ELR (cell line): Measurements from ENCODE around the gene PSKH1.

Source experiments
- DNase-seq: peaks from one replicate; pipeline ENCODE4 v3.0.0-alpha.2; 2015; ENCODE audit warnings: low read depth

The PSKH1 gene

GRCh38 chr16:67865318-67865717, 27.7 kb upstream of the PSKH1 start:
- peak; percentile 72 for DNase-seq

GRCh38 chr16:67868290-67868689, 24.8 kb upstream of the PSKH1 start:
- DNase-seq = no peak

DNA sequence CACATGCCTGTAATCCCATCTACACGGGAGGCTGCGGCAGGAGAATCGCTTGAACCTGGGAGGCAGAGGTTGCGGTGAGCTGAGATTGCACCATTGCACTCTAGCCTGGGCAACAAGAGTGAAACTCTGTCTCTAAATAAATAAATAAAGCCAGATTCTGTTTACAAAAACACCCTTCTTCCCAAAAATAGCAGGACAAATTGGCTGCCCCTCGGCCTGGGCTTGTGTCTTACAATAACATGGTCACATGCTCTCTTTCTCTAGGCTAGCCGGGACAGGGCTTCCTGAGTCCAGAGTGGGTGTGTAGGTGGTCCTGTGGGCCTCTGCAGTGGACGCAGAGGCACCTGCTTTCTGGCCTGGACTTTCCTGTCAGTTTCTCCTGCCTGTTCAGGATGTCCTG, 23.4 kb upstream of the PSKH1 start:
- DNase-seq = no peak

DNA sequence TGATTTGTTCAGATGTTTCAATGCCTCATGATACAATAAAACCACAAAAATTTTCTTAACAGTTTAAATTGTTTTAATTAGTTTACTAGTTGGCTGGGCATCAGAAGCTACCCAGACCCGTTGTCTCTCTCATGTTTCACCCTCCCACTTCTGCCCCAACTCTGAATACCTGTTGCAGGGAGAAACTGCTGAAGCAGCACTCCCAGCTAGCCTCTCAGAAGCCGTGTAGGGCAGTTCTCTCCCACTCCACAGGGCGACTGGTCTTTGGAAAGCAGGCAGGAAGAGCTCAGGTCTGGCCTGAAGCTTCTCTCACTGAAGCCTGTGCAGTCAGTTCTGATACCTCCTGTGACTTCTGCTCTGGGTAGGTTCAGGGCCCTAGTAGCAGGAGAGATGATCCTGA, 21.8 kb upstream of the PSKH1 start:
- no peak for DNase-seq

- no peak for DNase-seq
These were observed 20.9 kb upstream of the PSKH1 start for GRCh38 chr16:67872131-67872630.

GRCh38 chr16:67872631-67873434, 20.2 kb upstream of the PSKH1 start, which contains the start of gene EDC4:
Gene EDC4 (plus strand): TSS chr16:67873052. CDS start chr16:67873262, 210 bp downstream.
- DNase-seq = peak; percentile 90

- peak; percentile 40 for DNase-seq
These were observed 19.4 kb upstream of the PSKH1 start for GRCh38 chr16:67873435-67874370.

- DNase-seq = no peak
These were observed 18.7 kb upstream of the PSKH1 start for GRCh38 chr16:67874372-67874771.

GRCh38 chr16:67877064-67877463, 16.0 kb upstream of the PSKH1 start:
- no peak for DNase-seq

DNA sequence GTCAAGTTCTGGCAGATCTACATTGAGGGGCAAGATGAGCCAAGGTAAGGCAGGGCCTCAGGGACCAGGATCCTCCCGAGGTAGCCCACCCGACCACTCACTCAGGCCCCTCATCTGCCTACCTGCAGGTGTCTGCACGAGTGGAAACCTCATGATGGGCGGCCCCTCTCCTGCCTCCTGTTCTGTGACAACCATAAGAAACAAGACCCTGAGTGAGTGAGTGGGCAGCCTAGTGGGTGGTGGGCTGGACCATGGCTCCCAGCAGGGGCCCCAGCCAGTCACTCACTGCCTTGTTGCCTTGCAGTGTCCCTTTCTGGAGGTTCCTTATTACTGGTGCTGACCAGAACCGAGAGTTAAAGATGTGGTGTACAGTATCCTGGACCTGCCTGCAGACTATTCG, 14.8 kb upstream of the PSKH1 start:
- DNase-seq = no peak

- DNase-seq = no peak
These were observed 14.2 kb upstream of the PSKH1 start for GRCh38 chr16:67878846-67879245.

- no peak for DNase-seq
These were observed 13.6 kb upstream of the PSKH1 start for GRCh38 chr16:67879462-67879861.

- DNase-seq = no peak
These were observed 13.1 kb upstream of the PSKH1 start for GRCh38 chr16:67879936-67880335.

DNA sequence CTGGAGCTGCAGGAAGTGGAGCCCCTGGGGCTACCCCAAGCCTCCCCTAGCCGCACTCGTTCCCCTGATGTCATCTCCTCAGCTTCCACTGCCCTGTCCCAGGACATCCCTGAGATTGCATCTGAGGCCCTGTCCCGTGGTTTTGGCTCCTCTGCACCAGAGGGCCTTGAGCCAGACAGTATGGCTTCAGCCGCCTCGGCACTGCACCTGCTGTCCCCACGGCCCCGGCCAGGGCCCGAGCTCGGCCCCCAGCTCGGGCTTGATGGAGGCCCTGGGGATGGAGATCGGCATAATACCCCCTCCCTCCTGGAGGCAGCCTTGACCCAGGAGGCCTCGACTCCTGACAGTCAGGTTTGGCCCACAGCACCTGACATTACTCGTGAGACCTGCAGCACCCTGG, 12.5 kb upstream of the PSKH1 start:
- no peak for DNase-seq

GRCh38 chr16:67881621-67882161, 11.4 kb upstream of the PSKH1 start:
- no peak for DNase-seq

DNA sequence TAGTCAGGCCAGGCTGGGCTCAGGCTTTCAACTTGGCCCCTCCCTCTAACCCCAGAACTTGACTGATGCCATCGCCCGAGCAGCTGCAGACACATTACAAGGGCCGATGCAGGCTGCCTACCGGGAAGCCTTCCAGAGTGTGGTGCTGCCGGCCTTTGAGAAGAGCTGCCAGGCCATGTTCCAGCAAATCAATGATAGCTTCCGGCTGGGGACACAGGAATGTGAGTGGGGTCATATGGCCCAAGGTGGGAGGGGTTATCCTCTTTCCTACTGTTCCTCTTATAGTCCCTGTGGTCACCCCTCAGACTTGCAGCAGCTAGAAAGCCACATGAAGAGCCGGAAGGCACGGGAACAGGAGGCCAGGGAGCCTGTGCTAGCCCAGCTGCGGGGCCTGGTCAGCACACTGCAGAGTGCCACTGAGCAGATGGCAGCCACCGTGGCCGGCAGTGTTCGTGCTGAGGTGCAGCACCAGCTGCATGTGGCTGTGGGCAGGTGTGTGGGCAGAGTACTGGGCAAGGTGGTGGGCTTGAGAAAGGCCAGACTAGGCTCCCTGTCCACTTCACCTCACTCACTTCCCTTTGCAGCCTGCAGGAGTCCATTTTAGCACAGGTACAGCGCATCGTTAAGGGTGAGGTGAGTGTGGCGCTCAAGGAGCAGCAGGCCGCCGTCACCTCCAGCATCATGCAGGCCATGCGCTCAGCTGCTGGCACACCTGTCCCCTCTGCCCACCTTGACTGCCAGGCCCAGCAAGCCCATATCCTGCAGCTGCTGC, 10.5 kb upstream of the PSKH1 start:
- no peak for DNase-seq

GRCh38 chr16:67883146-67883871, 9.7 kb upstream of the PSKH1 start:
- DNase-seq = no peak

DNA sequence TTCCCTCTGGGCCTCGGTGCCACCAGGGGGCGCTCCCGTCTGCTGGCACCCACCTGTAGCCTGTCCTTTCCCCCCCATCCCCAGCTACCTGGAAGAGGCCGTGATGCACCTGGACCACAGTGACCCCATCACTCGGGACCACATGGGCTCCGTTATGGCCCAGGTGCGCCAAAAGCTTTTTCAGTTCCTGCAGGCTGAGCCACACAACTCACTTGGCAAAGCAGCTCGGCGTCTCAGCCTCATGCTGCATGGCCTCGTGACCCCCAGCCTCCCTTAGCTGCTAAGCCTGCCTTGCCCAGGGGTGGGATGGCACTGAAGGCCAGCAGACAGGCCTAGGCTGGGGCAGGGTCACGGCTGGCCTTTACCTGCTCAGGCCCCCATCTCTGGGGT, 9.2 kb upstream of the PSKH1 start:
- DNase-seq = peak; percentile 63

DNA sequence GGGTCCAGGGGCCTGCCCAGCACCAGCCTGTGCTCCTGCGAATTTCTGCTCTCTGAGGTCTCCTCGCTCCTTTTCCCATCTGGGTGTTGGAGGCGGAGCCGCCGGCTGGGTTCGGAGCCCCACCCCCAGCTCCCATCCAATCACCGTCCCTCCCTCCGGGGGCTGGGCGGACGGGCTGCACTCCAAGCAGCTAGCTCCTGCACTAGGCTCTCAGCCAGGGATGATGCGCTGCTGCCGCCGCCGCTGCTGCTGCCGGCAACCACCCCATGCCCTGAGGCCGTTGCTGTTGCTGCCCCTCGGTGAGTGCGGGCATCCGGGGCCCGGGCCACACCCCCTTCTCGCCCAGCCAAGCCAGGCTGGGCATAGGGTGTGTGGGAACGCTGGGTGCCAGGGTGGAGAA, 8.4 kb upstream of the PSKH1 start, which contains the start of gene NRN1L:
Gene NRN1L (plus strand): TSS at position 202 of the 400 bp plus-strand sequence. CDS start 19 bp downstream, at position 221.
- DNase-seq = peak; percentile 95

DNA sequence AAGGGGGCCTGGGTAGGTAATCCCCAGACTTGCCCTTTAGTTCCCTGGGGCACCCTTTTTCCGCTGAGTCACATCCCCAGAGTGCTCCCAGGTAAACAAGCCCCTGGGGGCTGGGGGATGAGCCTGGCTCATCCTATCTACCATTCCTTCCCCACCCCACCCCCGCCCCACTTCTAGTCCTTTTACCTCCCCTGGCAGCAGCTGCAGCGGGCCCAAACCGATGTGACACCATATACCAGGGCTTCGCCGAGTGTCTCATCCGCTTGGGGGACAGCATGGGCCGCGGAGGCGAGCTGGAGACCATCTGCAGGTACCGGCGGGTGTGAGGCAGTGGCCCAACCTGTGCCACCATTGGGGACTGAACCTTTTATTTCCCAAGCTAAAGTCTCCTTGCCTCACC, 7.5 kb upstream of the PSKH1 start:
- no peak for DNase-seq

DNA sequence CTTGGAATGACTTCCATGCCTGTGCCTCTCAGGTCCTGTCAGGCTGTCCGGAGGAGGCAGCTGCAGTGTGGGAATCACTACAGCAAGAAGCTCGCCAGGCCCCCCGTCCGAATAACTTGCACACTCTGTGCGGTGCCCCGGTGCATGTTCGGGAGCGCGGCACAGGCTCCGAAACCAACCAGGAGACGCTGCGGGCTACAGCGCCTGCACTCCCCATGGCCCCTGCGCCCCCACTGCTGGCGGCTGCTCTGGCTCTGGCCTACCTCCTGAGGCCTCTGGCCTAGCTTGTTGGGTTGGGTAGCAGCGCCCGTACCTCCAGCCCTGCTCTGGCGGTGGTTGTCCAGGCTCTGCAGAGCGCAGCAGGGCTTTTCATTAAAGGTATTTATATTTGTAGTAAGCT, 7.1 kb upstream of the PSKH1 start:
- no peak for DNase-seq
